Measurements from ENCODE around the gene MUSK. TPM values are rescaled to one million over a fixed set of nuclear protein-coding genes. Genes with fewer than 3 reads are reported as not detected.

MUSK gene
- total RNA-seq, 1 experiment from 2014 or later, result not detected

Other genes with a start within 250 kb of the MUSK start
- gene SVEP1, start 89.0 kb upstream of the MUSK start, total RNA-seq (2014; rRNA removed; shearing (Covaris generic)), result 0.16 and 0.41 TPM in 2 replicates

Data from H4 (cell line).